CD4-positive, alpha-beta T cell treated with Interleukin-10 for 1 hour (primary cell): ENCODE data around the gene DHRSX.
"Not testable (repeated sequence)": the region's sequence is repeated elsewhere in the genome, so short reads cannot be mapped to it uniquely, and the experiment has no call there.

Experiments
- DNase-seq: peaks from one replicate; pipeline ENCODE4 v3.0.0-alpha.2; 2020

DHRSX gene

GRCh38 chrX:2473064-2473463 lies 27.7 kb downstream of the DHRSX start:
- DNase-seq = not testable (repeated sequence)

GRCh38 chrX:2471641-2472040 lies 29.1 kb downstream of the DHRSX start:
- DNase-seq = no peak

GRCh38 chrX:2471126-2471525 lies 29.6 kb downstream of the DHRSX start:
- not testable (repeated sequence) for DNase-seq

GRCh38 chrX:2469852-2470251 lies 30.9 kb downstream of the DHRSX start:
- not testable (repeated sequence) for DNase-seq

- DNase-seq = no peak
These were observed 31.5 kb downstream of the DHRSX start for GRCh38 chrX:2469196-2469685.

- DNase-seq = no peak
These were observed 32.2 kb downstream of the DHRSX start for GRCh38 chrX:2468261-2469195.

- DNase-seq = no peak
These were observed 33.7 kb downstream of the DHRSX start for GRCh38 chrX:2466876-2467656.

- DNase-seq = no peak
These were observed 36.1 kb downstream of the DHRSX start for GRCh38 chrX:2464677-2465166.

GRCh38 chrX:2463973-2464676 lies 36.7 kb downstream of the DHRSX start:
- DNase-seq = no peak

GRCh38 chrX:2463481-2463880 lies 37.3 kb downstream of the DHRSX start:
- DNase-seq = not testable (repeated sequence)

- DNase-seq = no peak
These were observed 38.0 kb downstream of the DHRSX start for GRCh38 chrX:2462780-2463179.

- no peak for DNase-seq
These were observed 38.7 kb downstream of the DHRSX start for GRCh38 chrX:2462074-2462473.

- no peak for DNase-seq
These were observed 39.1 kb downstream of the DHRSX start for GRCh38 chrX:2461711-2462016.

- DNase-seq = not testable (repeated sequence)
These were observed 39.7 kb downstream of the DHRSX start for GRCh38 chrX:2460821-2461710.

GRCh38 chrX:2460048-2460447 lies 40.7 kb downstream of the DHRSX start:
- DNase-seq = not testable (repeated sequence)

- no peak for DNase-seq
These were observed 42.5 kb downstream of the DHRSX start for GRCh38 chrX:2458309-2458708.

GRCh38 chrX:2457289-2458133 lies 43.3 kb downstream of the DHRSX start:
- no peak for DNase-seq

- DNase-seq = not testable (repeated sequence)
These were observed 44.7 kb downstream of the DHRSX start for GRCh38 chrX:2456091-2456490.

GRCh38 chrX:2454620-2455019 lies 46.2 kb downstream of the DHRSX start:
- not testable (repeated sequence) for DNase-seq

- DNase-seq = no peak
These were observed 48.0 kb downstream of the DHRSX start for GRCh38 chrX:2452799-2453198.

GRCh38 chrX:2452317-2452784 lies 48.4 kb downstream of the DHRSX start:
- DNase-seq = no peak
